GM21528 (cell line): ENCODE data around the gene NPC1.

Experiments
- ATAC-seq: cut with Tn5 transposase; IDR thresholded peaks from one replicate; pipeline ENCODE4 v1.9.1; 2021; ENCODE audit warnings: mild to moderate bottlenecking, moderate library complexity; ENCODE audit not compliant: unreplicated experiment, low FRiP score

Gene NPC1

DNA sequence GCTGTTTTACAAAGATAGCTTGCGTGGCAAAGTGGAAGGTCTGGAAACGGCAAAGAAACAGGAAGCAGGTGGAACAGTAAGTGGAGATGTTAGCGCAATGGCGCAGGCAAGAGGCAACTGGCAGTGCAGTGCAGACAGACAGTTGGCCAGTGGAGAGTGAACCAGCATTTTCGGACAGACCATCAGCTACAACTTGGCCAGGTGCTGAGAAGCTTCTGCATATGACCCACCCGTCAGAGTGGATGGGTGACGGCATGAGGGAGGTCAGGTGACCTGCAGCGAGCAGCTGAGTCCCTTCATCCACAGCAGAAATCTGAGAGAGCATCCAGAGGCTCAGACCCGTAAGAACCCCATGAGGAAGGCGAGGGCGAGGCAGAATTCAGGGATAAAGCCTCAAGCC is 33.8 kb downstream of the NPC1 start:
- no peak for ATAC-seq

DNA sequence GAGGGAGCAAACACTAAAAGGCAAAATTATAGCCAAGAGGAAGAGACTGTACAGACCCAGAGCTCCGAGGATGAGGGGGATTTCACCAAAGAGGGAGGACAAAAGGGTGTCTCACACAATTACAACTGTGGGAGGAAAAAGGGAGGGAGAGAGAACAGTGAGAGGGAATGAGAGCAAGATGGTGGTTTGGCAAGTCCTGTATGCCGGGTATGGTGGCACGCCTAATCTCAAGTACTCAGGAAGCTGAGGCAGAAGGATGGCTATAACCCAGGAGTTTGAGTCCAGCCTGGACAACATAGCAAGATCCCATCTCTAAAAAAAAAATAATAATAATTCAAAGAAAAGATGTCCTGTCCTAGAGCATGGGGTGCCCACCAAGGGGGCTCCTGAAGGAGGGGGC is 34.3 kb downstream of the NPC1 start:
- no peak for ATAC-seq

DNA sequence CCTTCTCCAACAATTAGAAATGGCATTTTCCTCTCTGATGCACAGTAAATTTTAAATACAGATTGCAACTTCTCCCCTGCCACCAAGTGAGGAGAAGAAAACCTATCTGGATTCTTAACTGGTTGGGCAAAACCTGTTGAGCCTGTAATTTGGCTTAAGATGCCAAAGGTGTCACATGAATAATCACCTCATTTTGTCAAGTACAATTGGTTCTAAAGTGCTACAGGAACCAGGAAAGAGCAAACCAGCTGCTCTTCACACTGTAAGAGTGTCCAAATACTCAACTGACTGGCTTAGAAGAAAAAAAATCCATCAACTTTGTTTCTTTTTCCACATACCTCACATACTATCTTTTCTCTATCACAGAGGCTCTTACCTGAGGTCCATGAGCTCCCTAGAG is 35.4 kb downstream of the NPC1 start:
- no peak for ATAC-seq

DNA sequence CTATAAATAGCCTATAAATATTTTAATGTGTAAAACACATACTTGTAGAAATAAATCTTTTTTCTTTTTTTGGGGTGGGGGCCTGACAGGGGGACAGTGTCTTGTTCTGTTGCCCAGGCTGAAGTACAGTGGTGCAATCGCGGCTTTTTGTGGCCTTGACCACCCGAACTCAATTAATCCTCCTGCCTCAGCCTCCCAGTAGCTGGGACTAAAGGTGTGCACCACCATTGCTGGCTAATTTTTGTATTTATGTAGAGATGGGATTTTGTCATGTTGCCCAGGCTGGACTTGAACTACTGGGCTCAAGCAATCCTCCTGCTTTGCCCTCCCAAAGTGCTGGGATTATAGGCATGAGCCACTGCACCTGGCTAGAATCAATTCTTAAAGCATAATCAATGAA is 37.6 kb downstream of the NPC1 start:
- ATAC-seq, result no peak

DNA sequence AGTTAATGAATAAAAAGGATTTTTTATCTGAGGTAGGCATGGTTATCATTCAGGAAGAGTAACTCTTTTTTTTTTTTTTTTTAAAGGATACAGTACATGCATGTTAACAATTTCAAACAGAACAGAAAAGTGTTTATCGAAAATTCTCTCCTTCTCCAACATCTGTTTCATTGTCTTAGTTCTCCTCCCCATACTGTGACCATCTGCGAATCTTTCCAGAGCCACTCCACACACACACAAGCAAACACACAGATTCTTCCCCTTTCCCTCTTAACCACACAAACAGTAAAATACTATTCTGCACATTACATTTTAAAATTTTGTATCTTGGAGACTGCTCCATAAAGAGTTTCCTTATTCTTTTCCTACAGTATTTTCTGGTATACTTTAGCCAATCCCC is 38.0 kb downstream of the NPC1 start:
- ATAC-seq, result no peak

DNA sequence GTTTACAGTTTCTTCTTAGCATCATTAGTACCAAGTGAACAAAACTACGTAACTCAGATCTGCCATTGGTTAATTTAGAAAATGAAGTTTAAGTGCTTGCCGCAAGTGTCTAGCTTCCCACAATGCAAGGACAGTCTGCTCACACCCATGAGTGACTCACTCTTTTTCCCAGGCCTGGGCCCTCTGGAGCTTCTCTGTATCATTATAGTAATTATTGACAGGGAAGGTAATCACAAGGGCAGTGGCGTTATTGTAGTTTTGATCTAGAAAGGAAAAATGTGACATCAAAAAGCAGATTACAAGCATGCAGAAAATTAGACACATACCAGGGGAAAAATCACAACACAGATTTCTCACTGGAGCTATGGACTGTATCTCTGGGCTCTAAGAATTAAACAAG is 38.5 kb downstream of the NPC1 start:
- no peak for ATAC-seq

DNA sequence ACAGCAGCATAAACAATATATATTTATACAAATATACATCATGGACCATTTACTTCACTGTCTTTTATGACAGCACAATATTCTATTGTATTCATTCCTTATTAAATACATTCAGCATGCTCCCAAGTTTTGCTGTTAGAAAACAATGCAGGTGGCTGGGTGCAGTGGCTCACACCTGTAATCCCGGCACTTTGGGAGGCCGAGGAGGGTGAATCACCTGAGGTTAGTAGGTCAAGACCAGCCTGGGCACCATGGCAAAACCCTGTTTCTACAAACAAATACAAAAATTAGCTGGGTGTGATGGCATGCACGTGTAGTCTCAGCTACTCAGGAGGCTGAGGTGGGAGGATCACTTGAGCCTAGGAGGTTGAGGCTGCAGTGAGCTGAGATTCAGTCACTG is 39.0 kb downstream of the NPC1 start:
- ATAC-seq, result no peak

DNA sequence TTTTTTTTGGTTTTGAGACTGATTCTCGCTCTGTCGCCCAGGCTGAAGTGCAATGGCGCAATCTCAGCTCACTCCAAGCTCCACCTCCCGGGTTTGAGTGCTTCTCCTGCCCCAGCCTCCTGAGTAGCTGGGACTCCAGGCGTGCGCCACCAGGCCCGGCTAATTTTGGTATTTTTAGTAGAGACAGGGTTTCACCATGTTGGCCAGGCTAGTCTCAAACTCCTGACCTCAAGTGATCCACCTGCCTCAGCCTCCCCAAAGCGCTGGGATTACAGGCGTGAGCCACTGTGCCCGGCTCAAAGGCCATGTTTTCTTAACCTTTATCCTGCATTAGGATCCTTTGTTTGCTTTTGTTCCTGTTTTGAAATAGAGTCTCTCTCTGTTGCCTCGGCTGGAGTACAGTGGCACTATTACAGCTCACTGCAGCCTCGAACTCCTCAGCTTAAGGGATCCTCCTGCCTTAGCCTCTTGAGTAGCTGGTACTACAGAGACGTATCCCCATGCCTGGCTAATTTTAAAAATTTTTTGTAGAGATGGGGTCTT is 41.0 kb downstream of the NPC1 start:
- no peak for ATAC-seq

DNA sequence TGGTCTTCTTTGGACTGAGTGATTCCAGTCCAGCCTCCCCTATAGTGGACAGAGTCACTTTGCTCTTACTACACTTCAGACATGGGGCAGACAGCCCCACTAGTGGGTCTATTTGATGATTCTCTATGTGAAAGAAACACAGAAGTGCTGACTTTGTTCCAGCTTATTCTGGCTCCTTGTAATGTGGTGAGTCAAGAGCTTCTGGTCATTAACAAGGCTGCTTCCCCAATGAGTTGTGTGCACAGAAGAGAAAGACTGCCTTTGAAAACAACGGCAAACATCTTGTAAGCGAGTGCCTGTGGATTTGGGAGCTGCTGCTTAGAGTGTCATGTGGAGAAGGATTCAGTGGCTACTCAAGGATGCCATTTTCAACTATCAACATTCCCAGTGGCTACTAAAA is 43.8 kb downstream of the NPC1 start:
- ATAC-seq, result no peak

DNA sequence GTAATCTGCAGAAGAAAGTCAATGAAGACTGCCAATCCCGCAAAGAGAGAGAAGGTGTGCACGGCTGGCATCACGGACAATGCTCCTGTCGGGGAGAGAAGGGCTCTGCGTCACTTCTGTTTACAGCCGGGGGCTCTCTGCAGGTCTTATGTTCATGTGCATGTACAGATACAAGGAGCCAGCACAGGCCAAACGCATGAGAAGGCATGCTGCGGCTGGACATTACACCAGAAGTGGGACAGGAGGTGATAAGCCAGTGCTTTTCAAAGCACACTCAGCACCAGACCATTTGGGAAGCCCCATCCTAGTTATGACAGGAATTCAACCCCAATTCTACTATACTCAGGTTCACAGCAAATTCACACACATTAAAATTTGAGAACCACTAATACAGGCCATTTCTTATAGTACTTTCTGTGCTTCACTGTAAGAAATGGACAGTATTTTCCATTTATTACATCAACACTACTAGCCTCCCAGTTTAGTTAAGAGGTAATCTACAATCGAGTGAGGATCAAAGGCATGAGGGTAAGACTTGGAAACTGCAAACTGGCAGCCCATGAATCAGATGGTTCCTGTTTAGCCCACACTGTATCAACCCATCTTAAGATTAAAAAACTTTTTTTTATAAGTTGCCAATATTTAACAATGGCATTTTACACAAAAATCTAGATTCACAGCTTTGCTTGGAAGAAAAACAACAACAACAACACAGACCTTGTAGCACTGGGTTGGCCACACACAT is 44.8 kb downstream of the NPC1 start:
- ATAC-seq, result no peak

DNA sequence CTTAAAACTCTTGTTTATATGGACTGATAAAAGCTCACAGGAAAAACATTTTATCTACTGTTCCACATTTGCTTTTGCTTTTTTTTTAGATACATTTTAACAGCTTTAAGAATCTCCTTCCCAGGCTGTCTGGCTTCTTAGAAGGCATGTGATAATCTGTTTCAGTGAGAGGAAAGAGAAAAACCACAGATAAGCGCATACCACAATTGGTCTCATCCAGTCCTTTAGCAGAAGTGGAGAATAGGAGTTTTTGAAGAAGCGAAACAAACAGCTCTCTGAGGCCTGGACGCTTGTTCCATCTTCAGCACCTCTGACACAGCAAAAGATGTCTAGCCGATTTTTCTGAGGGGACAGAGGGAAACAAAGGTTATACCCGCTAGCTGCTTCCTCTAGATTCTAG is 45.4 kb downstream of the NPC1 start:
- peak; percentile 63 for ATAC-seq

DNA sequence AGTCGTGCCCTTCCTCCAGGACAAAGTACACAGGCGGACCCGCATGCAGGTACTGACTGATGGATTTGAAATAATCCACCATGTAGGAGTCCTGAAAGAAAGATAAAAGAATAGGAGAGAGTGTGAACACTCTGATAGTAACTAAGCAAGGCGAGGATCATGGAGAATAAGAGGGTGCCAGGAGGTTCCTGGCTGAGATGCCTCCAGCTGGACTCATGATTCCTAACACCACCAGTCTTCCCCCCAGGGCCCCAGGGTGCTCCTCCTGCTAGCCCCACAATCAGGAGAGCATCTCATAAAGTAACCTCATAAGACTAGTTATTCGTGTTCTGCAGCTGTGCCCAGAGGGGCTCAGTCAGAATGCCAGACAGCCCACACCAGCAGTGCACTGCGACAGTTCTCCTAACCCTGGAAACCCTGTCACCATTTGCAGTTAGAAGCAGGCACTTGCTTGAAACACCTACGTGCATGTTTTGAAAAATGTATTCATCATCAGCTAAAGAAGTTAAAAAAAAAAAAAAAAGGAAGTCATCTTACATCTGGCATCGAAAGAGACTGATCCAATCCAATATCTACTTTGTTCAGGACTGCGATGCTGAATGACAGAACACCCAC is 46.3 kb downstream of the NPC1 start:
- ATAC-seq, result no peak

DNA sequence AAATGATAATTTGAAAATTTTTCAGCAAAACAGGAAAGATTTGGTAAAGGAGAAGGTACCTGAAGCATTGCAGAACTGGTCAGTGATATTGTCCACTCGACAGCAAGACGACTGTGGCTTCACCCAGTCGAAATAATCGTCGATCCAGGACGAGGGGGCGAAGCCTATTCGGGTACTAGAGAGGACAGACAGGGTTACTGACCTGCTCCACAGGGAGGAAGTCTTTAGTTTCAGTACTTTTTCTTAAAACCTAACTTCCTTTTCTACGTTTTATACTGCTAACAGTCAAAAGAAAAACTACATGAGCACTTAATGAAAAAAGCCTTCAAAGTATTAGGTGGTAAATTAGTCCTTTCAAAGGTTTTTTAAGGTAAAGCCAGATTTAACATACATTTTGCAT is 47.0 kb downstream of the NPC1 start:
- ATAC-seq, result no peak

DNA sequence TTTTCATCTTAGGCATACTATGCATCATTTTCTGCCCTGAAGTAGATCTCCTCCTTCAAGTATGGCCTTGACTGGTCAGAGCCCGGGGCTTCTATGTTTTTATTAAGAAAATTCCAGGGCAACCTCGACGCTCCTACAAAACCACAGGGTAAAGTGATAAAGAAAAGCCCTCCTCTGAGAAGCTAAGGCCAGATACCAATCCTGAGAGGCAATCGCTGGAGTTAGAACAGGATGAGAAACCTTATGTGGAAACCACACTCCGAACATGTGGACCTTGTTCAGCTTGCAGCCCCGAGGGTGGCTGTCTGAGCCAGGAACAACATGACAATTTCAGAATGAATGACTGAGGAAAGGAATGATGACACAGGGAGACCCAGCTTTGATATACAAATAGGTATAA is 47.4 kb downstream of the NPC1 start:
- ATAC-seq, result no peak

DNA sequence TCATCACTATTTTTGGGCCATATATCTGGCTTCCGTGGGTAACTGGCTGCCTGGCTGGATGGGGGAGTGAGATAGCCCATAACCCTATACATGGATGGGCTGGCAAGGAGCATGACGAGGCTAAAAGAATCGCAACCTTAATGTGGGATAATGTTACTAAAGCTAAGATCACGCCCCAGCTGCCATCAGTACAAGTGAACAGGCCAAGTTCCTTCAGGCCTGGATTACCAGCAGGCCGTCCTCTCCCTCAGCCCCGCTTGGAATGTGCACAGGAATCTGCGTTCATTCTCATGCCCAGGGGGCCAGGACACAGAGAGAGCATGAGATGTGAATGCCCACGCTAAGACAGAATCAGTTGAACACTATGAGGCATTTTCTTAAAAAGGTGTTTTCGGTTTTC is 48.3 kb downstream of the NPC1 start:
- ATAC-seq, result no peak

DNA sequence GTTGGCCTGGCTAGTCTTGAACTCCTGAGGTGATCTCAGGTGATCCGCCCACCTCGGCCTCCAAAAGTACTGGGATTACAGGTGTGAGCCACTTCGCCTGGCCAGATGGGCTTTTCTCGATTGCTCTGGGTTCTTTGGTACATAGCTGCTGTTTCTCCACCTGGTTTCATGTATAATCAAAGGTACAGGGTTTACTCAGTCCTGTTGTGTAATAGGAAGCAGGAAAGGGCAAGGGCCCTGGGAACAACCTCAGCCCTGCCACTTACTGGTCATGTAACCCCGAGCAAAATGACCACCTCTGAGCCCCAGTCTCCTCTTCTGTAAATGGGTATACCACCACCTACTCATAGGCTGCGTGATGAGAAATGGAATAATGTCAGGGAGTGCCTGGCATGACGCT is 49.0 kb downstream of the NPC1 start:
- ATAC-seq, result no peak

DNA sequence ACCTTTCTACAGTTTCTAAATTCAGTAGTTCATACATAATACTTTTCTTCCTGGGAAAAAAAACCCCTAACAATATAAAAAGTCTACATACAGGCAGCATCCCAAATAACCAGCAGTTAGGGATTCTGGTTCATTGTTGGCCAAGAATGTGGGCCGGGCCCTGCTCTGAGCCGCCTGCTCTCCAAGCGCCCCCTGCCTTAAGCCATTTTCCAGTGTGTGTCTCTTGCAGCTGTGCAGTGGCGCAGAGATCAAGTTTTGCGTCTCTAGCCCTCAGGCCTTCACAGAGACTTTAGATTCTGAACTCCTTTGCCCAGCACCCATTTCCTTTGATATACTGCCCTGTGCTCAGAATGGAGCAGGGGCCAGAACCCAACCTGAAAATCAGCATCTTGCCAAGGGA is 50.1 kb downstream of the NPC1 start:
- no peak for ATAC-seq

DNA sequence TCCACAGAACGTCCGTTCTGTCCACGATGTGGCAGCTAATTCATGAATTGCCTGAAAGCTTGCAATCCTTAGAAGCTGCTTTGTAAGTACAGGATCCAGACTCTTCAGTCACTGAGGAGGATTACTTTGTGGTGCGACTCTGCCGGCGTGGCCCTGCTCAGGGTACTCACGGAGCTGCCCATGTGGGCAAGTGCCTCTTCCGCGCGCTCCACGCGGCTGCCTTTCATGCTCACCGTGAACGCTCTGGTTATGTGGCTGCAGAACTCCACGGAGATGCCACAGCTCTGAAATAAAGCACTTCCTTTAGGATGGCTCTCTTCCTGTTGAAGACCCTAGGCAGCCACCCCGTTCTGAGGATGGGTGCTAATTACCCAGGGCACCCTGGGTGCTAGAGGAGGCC is 52.0 kb downstream of the NPC1 start:
- no peak for ATAC-seq

DNA sequence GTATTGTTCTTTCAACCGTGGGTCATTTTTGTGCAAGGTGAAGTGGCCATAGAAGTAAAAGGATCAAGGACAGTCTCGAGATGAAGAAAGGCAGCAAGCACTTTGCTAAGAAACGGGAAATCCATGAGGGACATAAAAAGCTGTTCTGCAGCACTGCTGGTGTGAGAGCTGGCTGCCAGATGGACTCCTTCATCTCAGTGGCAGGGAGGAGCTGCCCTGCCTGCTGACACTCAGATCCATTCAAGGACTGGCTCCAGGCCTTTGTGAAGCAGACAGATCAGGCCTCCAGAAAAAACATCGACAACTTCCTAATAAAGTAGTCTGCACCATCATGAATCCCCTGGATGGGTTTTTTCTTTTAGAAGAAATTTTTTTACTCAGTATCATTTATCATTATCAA is 53.5 kb downstream of the NPC1 start:
- no peak for ATAC-seq

DNA sequence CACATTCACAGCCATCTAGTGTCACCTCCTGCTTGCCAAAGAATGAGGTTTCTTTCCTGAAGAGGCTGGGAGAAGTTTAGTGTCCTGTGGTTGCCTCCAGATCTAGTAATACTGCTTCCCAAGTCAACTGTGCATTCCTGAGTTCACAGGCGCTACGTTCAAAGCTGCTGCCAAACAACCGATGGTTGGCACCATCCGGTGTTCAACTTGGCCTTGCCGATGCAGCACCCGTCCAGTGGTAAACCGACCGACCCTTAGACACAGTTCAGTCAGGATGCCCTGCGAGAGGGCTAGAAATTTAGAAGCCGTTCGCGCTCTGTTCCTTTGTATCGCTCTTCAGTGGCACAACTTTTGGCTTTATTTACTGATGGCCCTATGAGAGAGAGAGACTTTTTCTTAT is 54.4 kb downstream of the NPC1 start:
- ATAC-seq, result no peak

DNA sequence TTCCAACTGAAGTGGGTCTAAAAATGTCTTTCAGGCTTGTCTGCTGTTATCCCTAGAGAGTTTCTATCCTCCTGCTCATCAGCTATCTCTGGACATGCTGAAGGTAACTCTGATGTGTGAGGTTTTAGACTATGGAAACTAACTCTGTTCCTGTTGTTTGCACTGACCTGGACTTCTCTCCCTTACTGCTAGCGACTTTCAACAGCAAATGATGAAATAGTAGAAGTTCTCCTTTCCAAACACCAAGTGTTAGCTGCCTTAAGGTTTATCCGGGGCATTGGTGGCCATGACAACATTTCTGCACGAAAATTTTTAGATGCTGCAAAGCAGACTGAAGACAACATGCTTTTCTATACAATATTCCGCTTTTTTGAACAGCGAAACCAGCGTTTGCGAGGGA is 56.1 kb downstream of the NPC1 start:
- ATAC-seq, result no peak

DNA sequence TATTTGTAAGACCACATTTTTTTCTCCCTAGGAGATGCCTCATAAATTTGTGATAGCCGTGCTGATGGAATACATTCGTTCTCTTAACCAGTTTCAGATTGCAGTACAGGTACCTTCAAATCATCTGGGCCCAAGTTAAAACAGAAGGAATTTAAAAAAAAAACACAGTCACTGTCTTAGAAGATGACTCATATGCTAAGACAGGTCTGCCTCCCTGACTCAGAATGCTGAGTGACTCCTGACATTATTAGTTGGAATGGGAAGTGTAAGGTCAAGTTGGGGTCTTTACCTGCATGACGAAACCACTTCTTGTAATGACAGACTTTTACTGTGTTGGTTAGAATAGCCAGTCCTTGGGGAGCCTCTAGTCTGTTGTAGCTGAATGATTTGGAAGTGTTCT is 56.7 kb downstream of the NPC1 start:
- ATAC-seq, result no peak
